ENCODE data around the gene PLBD1. TPM values are rescaled to one million over a fixed set of nuclear protein-coding genes. Genes with fewer than 3 reads are reported as not detected.

The PLBD1 gene
- total RNA-seq, 2 experiments from 2014 or later, result 0.54 to 0.61 TPM

GRCh38 chr12:14521822-14522221, 45.9 kb downstream of the PLBD1 start:
- CTCF ChIA-PET (ENCODE audit: unreplicated experiment), result no interaction called here
- H3K27ac ChIP-seq (ENCODE audit: low read depth, low read length, poor library complexity, severe bottlenecking), result no peak overlapping the region
- no peak for DNase-seq (ENCODE audit: low spot score)
- no peak overlapping the region for H3K4me3 ChIP-seq (ENCODE audit: low read depth, low read length, poor library complexity, severe bottlenecking)
- H4K20me1 ChIP-seq (ENCODE audit: insufficient read depth, low read length), result no peaks in the 10 kb centered on the region
- no peak overlapping the region for H3K4me2 ChIP-seq (ENCODE audit: low read length)
- intact Hi-C loops (cut with micrococcal nuclease; ENCODE audit: unreplicated experiment), result no loop called here
- peaks cover 31% of the 10 kb centered on the region for H3K9me3 ChIP-seq (ENCODE audit: low read length)
- no peaks in the 10 kb centered on the region for H3K4me1 ChIP-seq (ENCODE audit: insufficient read depth, low read length, poor library complexity, severe bottlenecking)
- POLR2A ChIA-PET, result no interaction called here
- H3K36me3 ChIP-seq (ENCODE audit: insufficient read depth, low read length), result no peaks in the 10 kb centered on the region
- no TSS peak for BruUV-seq (replicated peaks)
- no peak for TF ChIP-seq CTCF (conservative IDR thresholded peaks at IDR 0.05; ENCODE audit: low read length)
- TF ChIP-seq EZH2phosphoT487 (IDR thresholded peaks at IDR 0.05; ENCODE audit: borderline replicate concordance, low read depth, low read length), result no peak
- no peaks in the 10 kb centered on the region for H3K9me2 ChIP-seq (ENCODE audit: insufficient read depth, low read length)
- no peaks in the 10 kb centered on the region for H3K79me2 ChIP-seq (ENCODE audit: insufficient read depth, low read depth, low read length)
- no peak overlapping the region for H2AFZ ChIP-seq (ENCODE audit: low read length)

- no TSS peak for BruUV-seq (replicated peaks)
- POLR2A ChIA-PET, result interaction anchor here (0.7 to 1.3 kb wide), 3 partner anchors 10 to 148 kb away, joined by 3 to 5 read pairs (median 3); no protein-coding TSS in a partner anchor
- intact Hi-C loops (cut with micrococcal nuclease; ENCODE audit: unreplicated experiment), result loop anchor here (1.0 to 2.0 kb wide), 4 partner anchors 48 to 277 kb away; no protein-coding TSS in a partner anchor
- no peak for DNase-seq (ENCODE audit: low spot score)
- Histone ChIP-seq H3K79me2 (ENCODE audit: insufficient read depth, low read depth, low read length) (no peaks in the 10 kb centered on the region), H3K9me3 (ENCODE audit: low read length) (no peaks in the 10 kb centered on the region), H3K4me3 (ENCODE audit: low read depth, low read length, poor library complexity, severe bottlenecking) (no peak overlapping the region), H3K4me2 (ENCODE audit: low read length) (no peak overlapping the region), H3K27ac (ENCODE audit: low read depth, low read length, poor library complexity, severe bottlenecking) (no peak overlapping the region), H3K9me2 (ENCODE audit: insufficient read depth, low read length) (no peaks in the 10 kb centered on the region), H2AFZ (ENCODE audit: low read length) (peak overlapping the region; percentile 26; the same call in 1 of the 2 replicates), H4K20me1 (ENCODE audit: insufficient read depth, low read length) (no peaks in the 10 kb centered on the region), H3K36me3 (ENCODE audit: insufficient read depth, low read length) (no peaks in the 10 kb centered on the region), H3K4me1 (ENCODE audit: insufficient read depth, low read length, poor library complexity, severe bottlenecking) (peaks cover 6% of the 10 kb centered on the region)
- CTCF ChIA-PET (ENCODE audit: unreplicated experiment), result no interaction called here
- TF ChIP-seq EZH2phosphoT487 (IDR thresholded peaks at IDR 0.05; ENCODE audit: borderline replicate concordance, low read depth, low read length) (no peak), CTCF (conservative IDR thresholded peaks at IDR 0.05; ENCODE audit: low read length) (no peak)
Measured at GRCh38 chr12:14514946-14515345, 52.7 kb downstream of the PLBD1 start.

- Histone ChIP-seq H3K4me1 (ENCODE audit: insufficient read depth, low read length, poor library complexity, severe bottlenecking) (peaks cover 6% of the 10 kb centered on the region), H3K79me2 (ENCODE audit: insufficient read depth, low read depth, low read length) (no peaks in the 10 kb centered on the region), H3K27ac (ENCODE audit: low read depth, low read length, poor library complexity, severe bottlenecking) (no peak overlapping the region), H4K20me1 (ENCODE audit: insufficient read depth, low read length) (no peaks in the 10 kb centered on the region), H3K36me3 (ENCODE audit: insufficient read depth, low read length) (no peaks in the 10 kb centered on the region), H3K9me3 (ENCODE audit: low read length) (no peaks in the 10 kb centered on the region), H2AFZ (ENCODE audit: low read length) (peak overlapping the region; percentile 26; the same call in 1 of the 2 replicates), H3K4me3 (ENCODE audit: low read depth, low read length, poor library complexity, severe bottlenecking) (no peak overlapping the region), H3K4me2 (ENCODE audit: low read length) (no peak overlapping the region), H3K9me2 (ENCODE audit: insufficient read depth, low read length) (no peaks in the 10 kb centered on the region)
- no peak for TF ChIP-seq EZH2phosphoT487 (IDR thresholded peaks at IDR 0.05; ENCODE audit: borderline replicate concordance, low read depth, low read length)
- peak; percentile 92 for TF ChIP-seq CTCF (conservative IDR thresholded peaks at IDR 0.05; ENCODE audit: low read length)
- peak; percentile 80 for DNase-seq (ENCODE audit: low spot score)
- BruUV-seq (replicated peaks), result no TSS peak
- POLR2A ChIA-PET, result interaction anchor here (0.7 to 1.3 kb wide), 5 partner anchors 10 to 148 kb away, joined by 3 to 5 read pairs (median 3); no protein-coding TSS in a partner anchor
- intact Hi-C loops (cut with micrococcal nuclease; ENCODE audit: unreplicated experiment), result loop anchor here (1.0 to 2.0 kb wide), 4 partner anchors 49 to 276 kb away; no protein-coding TSS in a partner anchor
- CTCF ChIA-PET (ENCODE audit: unreplicated experiment), result interaction anchor here (1.6 kb wide), 1 partner anchor 106 kb away, joined by 4 read pairs; no protein-coding TSS in a partner anchor
Measured at GRCh38 chr12:14514154-14514842, 53.4 kb downstream of the PLBD1 start.
